DND-41 (cell line): ENCODE measurements around the gene UPP1.

Source experiments
- CTCF ChIP-seq: IDR thresholded peaks from 2 replicates; pipeline ENCODE4 v1.5.1; 2012; ENCODE audit warnings: borderline replicate concordance, low read length, moderate library complexity, mild to moderate bottlenecking; ENCODE audit not compliant: poor library complexity, severe bottlenecking; ENCODE audit errors: extremely low read depth
- EZH2 ChIP-seq: IDR thresholded peaks from 3 replicates; pipeline ENCODE4 v1.6.1; 2012; ENCODE audit warnings: borderline replicate concordance, low read depth, mild to moderate bottlenecking, moderate library complexity, low read length, inconsistent platforms; ENCODE audit not compliant: severe bottlenecking

GRCh38 chr7:48098846-48099245 is 9.8 kb downstream of the UPP1 start:
- TF ChIP-seq CTCF (no peak), EZH2 (no peak)
